Muscle layer of colon (tissue), 2 donors: Measurements from ENCODE around the gene MGMT.

ENCODE experiments used
- H3K27ac ChIP-seq: one replicate; pipeline ENCODE4 v1.7.0; 2013; ENCODE audit warnings: low read depth, mild to moderate bottlenecking, low read length, moderate library complexity
- H3K27me3 ChIP-seq, 2 donors: one replicate each; pipeline ENCODE4 v1.7.0; 2013; ENCODE audit warnings: low read length in 2 of 2, mild to moderate bottlenecking in 2 of 2; ENCODE audit not compliant: insufficient read depth in 2 of 2, control insufficient read depth in 1 of 2
- H3K36me3 ChIP-seq: one replicate; pipeline ENCODE4 v1.7.0; 2013; ENCODE audit warnings: mild to moderate bottlenecking, low read length; ENCODE audit not compliant: insufficient read depth
- H3K4me1 ChIP-seq: one replicate; pipeline ENCODE4 v1.7.0; 2013; ENCODE audit warnings: mild to moderate bottlenecking, low read length; ENCODE audit not compliant: insufficient read depth
- H3K4me3 ChIP-seq, 2 donors: one replicate each; pipeline ENCODE4 v1.7.0; 2013; ENCODE audit warnings: low read length in 2 of 2, low read depth in 1 of 2, mild to moderate bottlenecking in 1 of 2, moderate library complexity in 1 of 2
- H3K9ac ChIP-seq: one replicate; pipeline ENCODE4 v1.7.0; 2013; ENCODE audit warnings: low read length
- H3K9me3 ChIP-seq: one replicate; pipeline ENCODE4 v1.7.0; 2013; ENCODE audit warnings: mild to moderate bottlenecking, low read length
- donor health status: abdominal sarcoma.
- donor health status: Adenocarcinoma of cecum.

The MGMT gene

GRCh38 chr10:129719889-129720590 lies 253.0 kb downstream of the MGMT start:
- peaks cover 8% of the 10 kb centered on the region for H3K36me3 ChIP-seq
- no peaks in the 10 kb centered on the region for H3K4me1 ChIP-seq
- no peak overlapping the region for H3K27ac ChIP-seq
- no peak overlapping the region for H3K4me3 ChIP-seq
- H3K9me3 ChIP-seq = no peaks in the 10 kb centered on the region
- H3K9ac ChIP-seq = no peak overlapping the region
- H3K27me3 ChIP-seq = no peaks in the 10 kb centered on the region

GRCh38 chr10:129725011-129725410 lies 258.0 kb downstream of the MGMT start:
- H3K4me1 ChIP-seq = no peaks in the 10 kb centered on the region
- no peaks in the 10 kb centered on the region for H3K27me3 ChIP-seq
- H3K9ac ChIP-seq = no peak overlapping the region
- no peaks in the 10 kb centered on the region for H3K36me3 ChIP-seq
- H3K27ac ChIP-seq = no peak overlapping the region
- no peak overlapping the region for H3K4me3 ChIP-seq
- peaks cover 5% of the 10 kb centered on the region for H3K9me3 ChIP-seq

DNA sequence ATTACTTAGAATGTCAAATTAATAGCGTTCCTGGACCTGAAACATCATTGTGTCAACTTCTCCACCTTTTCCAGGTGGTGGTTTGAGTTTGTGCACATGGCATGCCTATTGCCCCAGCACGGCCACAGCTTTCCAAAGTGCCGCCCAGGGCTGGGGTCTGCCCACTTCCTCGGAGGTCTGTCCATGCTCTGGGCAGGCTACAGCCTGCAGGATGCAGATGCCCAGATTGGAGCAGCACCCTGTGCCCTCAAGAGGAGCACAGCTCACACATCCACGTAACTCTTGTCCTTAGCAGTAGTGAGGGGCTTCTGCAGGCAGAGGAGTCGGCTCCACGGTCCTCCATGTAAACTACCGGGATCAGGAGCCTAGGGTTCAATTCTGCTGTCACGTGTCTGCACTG lies 258.4 kb downstream of the MGMT start:
- no peaks in the 10 kb centered on the region for H3K4me1 ChIP-seq
- H3K36me3 ChIP-seq = no peaks in the 10 kb centered on the region
- H3K4me3 ChIP-seq = no peak overlapping the region
- H3K9me3 ChIP-seq = peaks cover 5% of the 10 kb centered on the region
- H3K27ac ChIP-seq = no peak overlapping the region
- no peak overlapping the region for H3K9ac ChIP-seq
- no peaks in the 10 kb centered on the region for H3K27me3 ChIP-seq

GRCh38 chr10:129725890-129726631 lies 259.0 kb downstream of the MGMT start:
- Histone ChIP-seq H3K36me3 (no peaks in the 10 kb centered on the region), H3K9ac (no peak overlapping the region), H3K27me3 (no peaks in the 10 kb centered on the region), H3K27ac (no peak overlapping the region), H3K4me1 (no peaks in the 10 kb centered on the region), H3K4me3 (no peak overlapping the region), H3K9me3 (peaks cover 5% of the 10 kb centered on the region)

DNA sequence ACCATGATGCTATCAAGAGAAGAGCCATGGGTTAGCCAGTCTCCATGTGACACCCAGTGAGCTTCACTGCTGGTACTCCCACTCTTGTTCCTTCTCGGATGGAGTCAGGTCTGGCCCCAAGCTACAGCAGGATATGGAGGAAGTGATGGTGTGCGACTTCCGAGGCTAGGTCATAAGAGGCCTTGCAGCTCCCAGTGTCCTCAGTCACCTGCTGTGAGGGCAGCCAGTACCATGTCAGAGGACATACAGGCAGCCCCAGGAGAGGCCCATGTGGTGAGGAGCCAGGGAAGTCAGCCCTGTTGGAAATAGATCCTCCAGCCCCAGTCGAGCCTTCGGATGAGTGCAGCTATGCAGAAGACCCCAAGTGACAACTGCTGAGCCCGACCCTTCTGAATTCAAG lies 260.0 kb downstream of the MGMT start:
- H3K36me3 ChIP-seq = no peaks in the 10 kb centered on the region
- peaks cover 5% of the 10 kb centered on the region for H3K9me3 ChIP-seq
- no peaks in the 10 kb centered on the region for H3K27me3 ChIP-seq
- H3K9ac ChIP-seq = no peak overlapping the region
- no peak overlapping the region for H3K4me3 ChIP-seq
- H3K4me1 ChIP-seq = no peaks in the 10 kb centered on the region
- H3K27ac ChIP-seq = no peak overlapping the region

DNA sequence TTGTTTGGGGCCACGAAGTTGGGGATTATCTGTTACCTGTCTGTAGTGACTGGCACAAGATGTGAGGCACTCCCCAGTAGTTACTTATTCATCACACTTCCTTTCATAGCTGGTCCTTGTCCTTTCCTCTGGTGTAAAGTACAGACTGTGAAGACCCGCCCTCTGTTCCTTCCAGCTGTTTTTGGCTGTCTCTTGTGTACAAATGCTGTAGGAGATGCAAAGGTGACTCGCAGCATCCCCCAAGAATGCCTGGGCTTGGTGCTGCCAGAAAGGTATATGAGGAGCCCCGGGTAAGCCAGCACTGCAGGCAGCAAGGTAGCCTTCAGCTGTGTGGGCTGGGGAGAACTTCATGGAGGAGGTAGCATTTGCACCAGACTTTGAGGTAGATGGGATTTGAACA lies 260.5 kb downstream of the MGMT start:
- Histone ChIP-seq H3K9me3 (peaks cover 5% of the 10 kb centered on the region), H3K27me3 (no peaks in the 10 kb centered on the region), H3K9ac (no peak overlapping the region)

GRCh38 chr10:129728246-129728820 lies 261.3 kb downstream of the MGMT start:
- Histone ChIP-seq H3K9me3 (peaks cover 5% of the 10 kb centered on the region), H3K27me3 (no peaks in the 10 kb centered on the region), H3K36me3 (no peaks in the 10 kb centered on the region), H3K4me1 (no peaks in the 10 kb centered on the region), H3K27ac (no peak overlapping the region), H3K9ac (no peak overlapping the region), H3K4me3 (no peak overlapping the region)

More for the DNA sequence above, 260.5 kb downstream of the MGMT start:
- H3K4me3 ChIP-seq = no peak overlapping the region
- H3K4me1 ChIP-seq = no peaks in the 10 kb centered on the region
- H3K27ac ChIP-seq = no peak overlapping the region
- no peaks in the 10 kb centered on the region for H3K36me3 ChIP-seq

DNA sequence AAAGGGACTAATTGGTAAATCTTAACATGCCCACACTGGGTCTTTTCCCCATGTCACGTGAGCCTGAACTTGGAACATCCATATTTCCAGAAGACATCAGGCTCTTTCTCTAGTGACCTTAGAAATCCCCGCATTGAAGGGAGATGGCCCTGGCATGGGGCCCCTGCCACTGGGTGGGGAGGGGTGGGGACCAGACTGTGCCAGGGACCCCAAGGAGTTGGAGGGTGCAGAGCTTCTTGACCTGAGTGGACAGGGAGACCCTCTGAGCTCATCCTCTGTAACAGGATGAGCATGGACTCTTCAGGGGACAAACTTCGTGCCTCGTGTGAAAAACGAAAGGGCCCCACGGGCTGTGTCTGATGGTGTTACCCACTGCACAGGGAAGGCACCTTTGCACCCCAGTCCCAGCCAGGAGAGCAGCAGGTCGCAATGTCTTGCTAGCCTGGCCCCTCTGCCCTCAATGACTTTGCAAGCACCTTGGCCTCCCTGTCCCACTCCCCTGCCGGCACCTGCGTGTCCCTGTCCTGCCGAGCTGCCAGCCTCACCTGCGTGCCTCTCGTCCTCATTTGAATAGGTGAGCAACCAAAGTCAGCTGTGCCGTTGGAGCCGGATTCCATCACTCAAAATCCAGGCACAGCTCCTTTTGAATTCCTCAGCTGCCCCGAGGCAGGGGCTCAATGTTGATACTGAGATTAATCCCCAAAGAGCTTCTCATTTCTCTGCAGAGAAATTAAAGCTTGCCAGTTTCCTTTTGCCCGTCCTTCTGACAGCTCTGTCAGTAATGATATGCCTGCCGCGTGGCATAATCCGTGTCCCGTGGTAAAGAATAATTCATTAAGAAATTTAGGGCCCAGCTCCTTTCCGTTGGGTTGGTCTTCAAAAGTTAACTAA lies 262.1 kb downstream of the MGMT start:
- no peaks in the 10 kb centered on the region for H3K27me3 ChIP-seq
- no peaks in the 10 kb centered on the region for H3K36me3 ChIP-seq
- H3K4me1 ChIP-seq = no peaks in the 10 kb centered on the region
- no peak overlapping the region for H3K4me3 ChIP-seq
- H3K9me3 ChIP-seq = peaks cover 5% of the 10 kb centered on the region
- H3K27ac ChIP-seq = no peak overlapping the region
- no peak overlapping the region for H3K9ac ChIP-seq

- no peaks in the 10 kb centered on the region for H3K36me3 ChIP-seq
- H3K9me3 ChIP-seq = peaks cover 5% of the 10 kb centered on the region
- H3K27me3 ChIP-seq = no peaks in the 10 kb centered on the region
- no peaks in the 10 kb centered on the region for H3K4me1 ChIP-seq
- no peak overlapping the region for H3K9ac ChIP-seq
- no peak overlapping the region for H3K4me3 ChIP-seq
- no peak overlapping the region for H3K27ac ChIP-seq
Observed at GRCh38 chr10:129730272-129730992, 263.4 kb downstream of the MGMT start.

DNA sequence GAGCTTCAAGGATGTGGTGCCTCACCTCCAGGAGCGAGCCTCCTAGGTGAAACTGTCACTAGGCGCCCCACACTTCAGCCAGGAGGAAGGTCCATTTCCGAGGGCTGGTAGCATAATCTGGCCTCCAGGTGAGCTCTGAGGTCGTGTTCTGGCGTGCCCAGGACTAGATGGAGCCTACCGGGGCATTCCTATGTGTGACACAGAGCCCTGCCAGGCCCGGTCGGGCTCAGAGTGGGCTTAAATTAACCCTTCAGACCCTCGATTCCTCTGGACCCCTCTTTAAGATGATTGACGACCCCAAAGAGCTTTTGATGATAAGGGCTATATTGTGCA lies 263.9 kb downstream of the MGMT start:
- no peak overlapping the region for H3K27ac ChIP-seq
- H3K27me3 ChIP-seq = no peaks in the 10 kb centered on the region
- no peak overlapping the region for H3K9ac ChIP-seq
- peaks cover 5% of the 10 kb centered on the region for H3K9me3 ChIP-seq
- H3K36me3 ChIP-seq = no peaks in the 10 kb centered on the region
- H3K4me3 ChIP-seq = no peak overlapping the region
- H3K4me1 ChIP-seq = no peaks in the 10 kb centered on the region
